K562 (cell line): ENCODE results near the gene BBC3. TPM values are rescaled to one million over a fixed set of nuclear protein-coding genes. Genes with fewer than 3 reads are reported as not detected.
A peak's percentile ranks its signal among the peaks of the same experiment; 100 is the strongest.

Experiments
- ATAC-seq: fragments of 200-7000 bp; cut with Tn5 transposase; 3 replicates; pipeline ENCODE4 v1.9.1; 2020; ENCODE audit warnings: moderate library complexity
- BruUV-seq: library from RNA; stranded (reverse); fragments of 400-500 nt; replicated peaks from 2 replicates; lab custom pipeline; 2021; lab: Mats Ljungman, UMichigan
- CTCF ChIA-PET: fragments of 300-600 bp; formaldehyde crosslinking; extraction: SDS; loops from one replicate; lab custom pipeline; 2021; ENCODE audit warnings: low intra/inter-chr PET ratio; lab: Yijun Ruan, JAX
- POLR2A ChIA-PET: fragments of 300-600, 350-650 bp; sonication (Branson Sonifier 250); formaldehyde crosslinking; extraction: SDS; loops from one replicate; lab custom pipeline; 2021; ENCODE audit warnings: antibody characterized with exemption, inconsistent platforms; lab: Yijun Ruan, JAX
- DNase-seq, 4 experiments: peaks; one replicate each; pipeline versions ENCODE4 v3.0.0 to v3.0.0-alpha.2; 2011 to 2018; ENCODE audit warnings: low spot score in 3 of 4, mixed read lengths in 3 of 4; ENCODE audit errors: extremely low read depth in 1 of 4
- FAIRE-seq: peaks from 2 replicates; lab custom pipeline; 2011; peaks lifted over from hg19 to GRCh38; lab: Jason Lieb, UNC
- H2AFZ ChIP-seq: 2 replicates; pipeline ENCODE4 v1.6.0; 2011; ENCODE audit warnings: low read depth, low read length, control low read depth, inconsistent platforms
- H3K27ac ChIP-seq: fragments of 200-600 bp; 3 replicates; pipeline ENCODE4 v1.8.0; 2011; ENCODE audit warnings: low read depth, mild to moderate bottlenecking, control low read depth, inconsistent platforms, low read length, moderate library complexity, mixed read lengths; ENCODE audit errors: extremely low read depth
- H3K27me3 ChIP-seq, 2 experiments: fragments of 300-600 bp in 1 of 2; 2 replicates in 1 of 2; 3 replicates in 1 of 2; pipeline versions ENCODE4 v1.6.0 to v1.8.0; 2011; ENCODE audit warnings: inconsistent platforms in 2 of 2, low read length in 2 of 2, mild to moderate bottlenecking in 1 of 2, mixed read lengths in 1 of 2, moderate library complexity in 1 of 2; ENCODE audit not compliant: control insufficient read depth in 2 of 2, insufficient read depth in 2 of 2
- H3K36me3 ChIP-seq: fragments of 300-600 bp; 3 replicates; pipeline ENCODE4 v1.8.0; 2011; ENCODE audit warnings: mild to moderate bottlenecking, low read length, inconsistent platforms; ENCODE audit not compliant: control insufficient read depth, insufficient read depth
- H3K4me1 ChIP-seq, 2 experiments: fragments of 200-600 bp in 1 of 2; replicated peaks in 1 of 2; 2 replicates in 1 of 2; 3 replicates in 1 of 2; pipeline versions ENCODE4 v1.5.1 to v1.8.0; 2011; ENCODE audit warnings: inconsistent platforms in 2 of 2, low read length in 2 of 2, mild to moderate bottlenecking in 1 of 2, mixed read lengths in 1 of 2, moderate library complexity in 1 of 2; ENCODE audit not compliant: control insufficient read depth in 2 of 2, insufficient read depth in 2 of 2
- H3K4me2 ChIP-seq: 2 replicates; pipeline ENCODE4 v1.6.1; 2011; ENCODE audit warnings: low read length, control low read depth, inconsistent platforms, mixed read lengths; ENCODE audit not compliant: insufficient read depth
- H3K4me3 ChIP-seq: fragments of 200-600 bp; sonication (generic), shearing (Covaris generic); 2 replicates; pipeline ENCODE4 v1.5.1; 2016; ENCODE audit warnings: control low read depth, inconsistent platforms
- H3K79me2 ChIP-seq: fragments of 200-600 bp; 3 replicates; pipeline ENCODE4 v1.8.0; 2011; ENCODE audit warnings: low read length, inconsistent platforms; ENCODE audit not compliant: control insufficient read depth, insufficient read depth
- H3K9ac ChIP-seq, 2 experiments: 2 replicates each; pipeline versions ENCODE4 v1.6.0 to v1.6.1; 2011; ENCODE audit warnings: low read depth in 2 of 2, low read length in 2 of 2, control low read depth in 1 of 2, inconsistent platforms in 1 of 2, mild to moderate bottlenecking in 1 of 2, mixed read lengths in 1 of 2; ENCODE audit not compliant: insufficient read depth in 1 of 2
- H3K9me1 ChIP-seq: one replicate; pipeline ENCODE4 v1.6.0; 2011; ENCODE audit warnings: inconsistent platforms, mild to moderate bottlenecking, low read length, moderate library complexity; ENCODE audit not compliant: control insufficient read depth, insufficient read depth
- H3K9me3 ChIP-seq: replicated peaks from 2 replicates; pipeline ENCODE4 v1.5.1; 2011; ENCODE audit warnings: low read depth, low read length, inconsistent platforms; ENCODE audit not compliant: control insufficient read depth, insufficient read depth
- H4K20me1 ChIP-seq: replicated peaks from 2 replicates; pipeline ENCODE4 v1.6.1; 2011; ENCODE audit warnings: low read length, inconsistent platforms, mixed read lengths; ENCODE audit not compliant: control insufficient read depth, insufficient read depth
- BMI1 ChIP-seq: fragments of 150-350 bp; IDR thresholded peaks from 2 replicates; pipeline ENCODE4 v1.6.1; 2014; ENCODE audit warnings: low read length
- JUND ChIP-seq, 2 experiments: IDR thresholded peaks; 2 replicates in 1 of 2; 3 replicates in 1 of 2; pipeline ENCODE4 v1.6.1; 2011; ENCODE audit warnings: borderline replicate concordance in 2 of 2, low read depth in 2 of 2, low read length in 2 of 2, improper control_type of control experiment in 1 of 2, missing biosample characterization in 1 of 2, missing genetic modification characterization in 1 of 2, missing genetic modification reagents in 1 of 2
- LARP7 ChIP-seq: fragments of 450-650 bp; IDR thresholded peaks from 2 replicates; pipeline ENCODE4 v1.6.1; 2016
- MCM5 ChIP-seq: fragments of 450-650 bp; IDR thresholded peaks from 2 replicates; pipeline ENCODE4 v1.6.1; 2016; ENCODE audit warnings: low read depth
- PML ChIP-seq: IDR thresholded peaks from 2 replicates; pipeline ENCODE4 v1.6.1; 2012; ENCODE audit warnings: low read length, inconsistent platforms
- SIRT6 ChIP-seq: IDR thresholded peaks from one replicate; pipeline ENCODE4 v1.6.1; 2012; ENCODE audit warnings: low read depth, mild to moderate bottlenecking, control low read depth, inconsistent platforms, low read length, moderate library complexity
- ZNF764 ChIP-seq: fragments of 250-450 bp; sonication (Bioruptor Pico); IDR thresholded peaks from 2 replicates; pipeline ENCODE4 v1.4.0; 2020; ENCODE audit warnings: low read depth, mild to moderate bottlenecking, moderate library complexity
- WGBS: fragments of 100-300 bp; shearing (Covaris generic); methylation state at CpG from one replicate; pipeline ENCODE4 v1.1.6; 2016; ENCODE audit warnings: low coverage, mixed read lengths; ENCODE audit not compliant: insufficient coverage; ENCODE audit errors: missing lambda C conversion rate; 5-methylcytosine and 5-hydroxymethylcytosine counted together
- in situ Hi-C: fragments of 300-500 bp; cut with MboI; formaldehyde crosslinking; loops from 4 replicates; pipeline ENCODE4 v1.15.0; 2018; ENCODE audit warnings: inconsistent platforms, mixed read lengths
- intact Hi-C: fragments of 100-400 bp; cut with micrococcal nuclease; formaldehyde crosslinking; loops from 2 replicates; pipeline ENCODE4 v1.14.2; 2022
- polyA plus RNA-seq, 8 experiments: library from polyadenylated mRNA; depleted of rRNA in 4 of 8; stranded (reverse) in 5 of 8; unstranded in 3 of 8; fragments of >200 nt; fragmentation: Nextera tagmentation in 2 of 8; fragmentation: Illumina TruSeq in 1 of 8; extraction: Ambion mirVana in 2 of 8; extraction: Trizol in 1 of 8; gene quantifications; 2 replicates each; pipeline versions ENCODE4 v1.2.1 to v1.2.3, GENCODE V29; 2011 to 2014; ENCODE audit warnings: inconsistent platforms in 1 of 8, missing spikeins in 1 of 8
- total RNA-seq, 7 experiments: library from RNA; depleted of rRNA in 6 of 7; stranded (reverse); fragments of >200 nt in 6 of 7; fragmentation: Illumina TruSeq in 2 of 7; extraction: Trizol in 2 of 7; gene quantifications; 2 replicates each; pipeline versions ENCODE4 v1.2.1 to v1.2.3, GENCODE V29; 2011 to 2021; ENCODE audit warnings: low replicate concordance in 1 of 7
- TF ChIP-seq, protein P1 (sequence below), 2 experiments: fragments of 450-650 bp in 1 of 2; sonication (generic) in 1 of 2; formaldehyde crosslinking in 1 of 2; IDR thresholded peaks; 2 replicates each; pipeline versions ENCODE4 v1.7.1 to v1.9.0; 2016 to 2022; ENCODE audit warnings: inconsistent platforms in 1 of 2, mild to moderate bottlenecking in 1 of 2, missing genetic modification reagents in 1 of 2

Gene BBC3
- total and polyA plus RNA-seq, 9 of the 15 experiments (the other 6 are each of a cell fraction or from before 2014, with no cell fraction given), result 0.15 to 30.7 (median 4.8) TPM

- H3K9me3 ChIP-seq, result no peaks in the 10 kb centered on the region
- DNase-seq, result no peak
- H3K27ac ChIP-seq, result no peak overlapping the region
- no peak overlapping the region for H2AFZ ChIP-seq
- H3K79me2 ChIP-seq, result no peaks in the 10 kb centered on the region
- TF ChIP-seq SIRT6, result no peak
- TF ChIP-seq BMI1, result no peak
- no peak for TF ChIP-seq MCM5
- no peak for TF ChIP-seq PML
- TF ChIP-seq ZNF764 (CRISPR knock-in tag), result no peak
- no peak for TF ChIP-seq JUND (IDR thresholded peaks at IDR 0.05; ENCODE audit: borderline replicate concordance, low read depth, low read length)
- no peak for TF ChIP-seq JUND (tag; IDR thresholded peaks at IDR 0.05; ENCODE audit: borderline replicate concordance, low read depth, low read length)
- TF ChIP-seq, protein P1, sequence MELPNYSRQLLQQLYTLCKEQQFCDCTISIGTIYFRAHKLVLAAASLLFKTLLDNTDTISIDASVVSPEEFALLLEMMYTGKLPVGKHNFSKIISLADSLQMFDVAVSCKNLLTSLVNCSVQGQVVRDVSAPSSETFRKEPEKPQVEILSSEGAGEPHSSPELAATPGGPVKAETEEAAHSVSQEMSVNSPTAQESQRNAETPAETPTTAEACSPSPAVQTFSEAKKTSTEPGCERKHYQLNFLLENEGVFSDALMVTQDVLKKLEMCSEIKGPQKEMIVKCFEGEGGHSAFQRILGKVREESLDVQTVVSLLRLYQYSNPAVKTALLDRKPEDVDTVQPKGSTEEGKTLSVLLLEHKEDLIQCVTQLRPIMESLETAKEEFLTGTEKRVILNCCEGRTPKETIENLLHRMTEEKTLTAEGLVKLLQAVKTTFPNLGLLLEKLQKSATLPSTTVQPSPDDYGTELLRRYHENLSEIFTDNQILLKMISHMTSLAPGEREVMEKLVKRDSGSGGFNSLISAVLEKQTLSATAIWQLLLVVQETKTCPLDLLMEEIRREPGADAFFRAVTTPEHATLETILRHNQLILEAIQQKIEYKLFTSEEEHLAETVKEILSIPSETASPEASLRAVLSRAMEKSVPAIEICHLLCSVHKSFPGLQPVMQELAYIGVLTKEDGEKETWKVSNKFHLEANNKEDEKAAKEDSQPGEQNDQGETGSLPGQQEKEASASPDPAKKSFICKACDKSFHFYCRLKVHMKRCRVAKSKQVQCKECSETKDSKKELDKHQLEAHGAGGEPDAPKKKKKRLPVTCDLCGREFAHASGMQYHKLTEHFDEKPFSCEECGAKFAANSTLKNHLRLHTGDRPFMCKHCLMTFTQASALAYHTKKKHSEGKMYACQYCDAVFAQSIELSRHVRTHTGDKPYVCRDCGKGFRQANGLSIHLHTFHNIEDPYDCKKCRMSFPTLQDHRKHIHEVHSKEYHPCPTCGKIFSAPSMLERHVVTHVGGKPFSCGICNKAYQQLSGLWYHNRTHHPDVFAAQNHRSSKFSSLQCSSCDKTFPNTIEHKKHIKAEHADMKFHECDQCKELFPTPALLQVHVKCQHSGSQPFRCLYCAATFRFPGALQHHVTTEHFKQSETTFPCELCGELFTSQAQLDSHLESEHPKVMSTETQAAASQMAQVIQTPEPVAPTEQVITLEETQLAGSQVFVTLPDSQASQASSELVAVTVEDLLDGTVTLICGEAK (IDR thresholded peaks at IDR 0.05), result peak; percentile 89
- TF ChIP-seq, protein P1 (CRISPR knock-in tag; IDR thresholded peaks at IDR 0.05), result peak; percentile 63; the same call in 1 of the 2 replicates
- no peak for TF ChIP-seq LARP7
- CTCF ChIA-PET, result no interaction called here
- no peak for FAIRE-seq
- H4K20me1 ChIP-seq, result no peaks in the 10 kb centered on the region
- no peak overlapping the region for H3K4me3 ChIP-seq
- H3K9me1 ChIP-seq, result no peaks in the 10 kb centered on the region
- 63% methylated on average over 2 of the region's 3 CpGs for WGBS
- BruUV-seq, result no TSS peak
- no peak overlapping the region for H3K4me2 ChIP-seq
- H3K9ac ChIP-seq, result no peak overlapping the region
- H3K27me3 ChIP-seq, result no peaks in the 10 kb centered on the region
- H3K4me1 ChIP-seq, result no peaks in the 10 kb centered on the region
- no peak for ATAC-seq
- in situ Hi-C loops, result no loop called here
- POLR2A ChIA-PET, result interaction anchor here (1.1 to 1.2 kb wide), 2 partner anchors 10 to 22 kb away, joined by 3 read pairs; no protein-coding TSS in a partner anchor
- H3K36me3 ChIP-seq, result peaks cover 72% of the 10 kb centered on the region
- intact Hi-C loops, result no loop called here
Observed at GRCh38 chr19:47200530-47200929, 30.5 kb downstream of the BBC3 start.
